GM15510 (cell line): ENCODE results near the gene C10orf71.

Experiments
- POLR2A ChIP-seq: IDR thresholded peaks from 3 replicates; pipeline ENCODE4 v1.6.1; 2011; ENCODE audit warnings: borderline replicate concordance; ENCODE audit not compliant: insufficient read length; ENCODE audit errors: extremely low read depth

C10orf71 gene

DNA sequence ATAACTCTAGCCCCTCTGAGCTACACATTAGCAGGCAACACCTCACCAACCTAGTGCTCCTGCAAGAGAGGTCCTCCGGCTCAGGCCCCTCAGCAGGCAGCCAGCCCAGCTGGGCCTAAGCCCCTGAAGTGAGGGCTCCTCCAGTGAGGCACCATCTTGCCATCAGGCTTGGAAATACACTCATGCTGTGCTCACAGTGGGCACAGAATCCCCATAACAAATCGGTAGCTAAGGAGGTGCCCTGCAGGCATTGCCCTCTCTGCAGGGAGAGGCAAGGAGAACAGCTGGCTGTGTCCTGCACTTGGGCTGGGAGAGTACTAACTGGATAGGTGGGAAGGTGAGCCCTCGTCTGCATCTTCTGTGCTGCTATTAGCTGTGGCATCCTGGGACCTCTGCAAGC lies 3.7 kb upstream of the C10orf71 start:
- no peak for TF ChIP-seq POLR2A

GRCh38 chr10:49296382-49296781 lies 2.6 kb upstream of the C10orf71 start:
- no peak for TF ChIP-seq POLR2A

DNA sequence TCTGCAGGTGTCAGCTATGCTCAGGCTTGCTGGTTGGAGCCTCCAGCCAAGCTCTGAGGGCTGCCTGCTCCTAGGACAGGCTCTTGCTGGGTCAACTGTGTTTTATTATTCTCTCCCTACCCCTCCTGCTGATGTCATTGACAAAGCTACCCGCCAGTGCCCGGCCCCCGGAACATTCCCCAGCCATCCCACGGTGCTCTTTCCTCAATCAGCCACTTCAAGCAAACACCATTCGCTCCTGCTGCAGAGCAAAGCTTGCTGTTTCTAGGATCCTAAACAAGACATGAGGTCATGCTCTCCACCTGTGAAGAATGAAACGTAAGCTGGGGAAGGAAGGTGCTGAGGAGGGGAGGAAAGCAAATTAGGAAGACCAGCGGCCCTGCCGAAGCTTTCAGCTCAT lies 2.1 kb upstream of the C10orf71 start:
- no peak for TF ChIP-seq POLR2A

DNA sequence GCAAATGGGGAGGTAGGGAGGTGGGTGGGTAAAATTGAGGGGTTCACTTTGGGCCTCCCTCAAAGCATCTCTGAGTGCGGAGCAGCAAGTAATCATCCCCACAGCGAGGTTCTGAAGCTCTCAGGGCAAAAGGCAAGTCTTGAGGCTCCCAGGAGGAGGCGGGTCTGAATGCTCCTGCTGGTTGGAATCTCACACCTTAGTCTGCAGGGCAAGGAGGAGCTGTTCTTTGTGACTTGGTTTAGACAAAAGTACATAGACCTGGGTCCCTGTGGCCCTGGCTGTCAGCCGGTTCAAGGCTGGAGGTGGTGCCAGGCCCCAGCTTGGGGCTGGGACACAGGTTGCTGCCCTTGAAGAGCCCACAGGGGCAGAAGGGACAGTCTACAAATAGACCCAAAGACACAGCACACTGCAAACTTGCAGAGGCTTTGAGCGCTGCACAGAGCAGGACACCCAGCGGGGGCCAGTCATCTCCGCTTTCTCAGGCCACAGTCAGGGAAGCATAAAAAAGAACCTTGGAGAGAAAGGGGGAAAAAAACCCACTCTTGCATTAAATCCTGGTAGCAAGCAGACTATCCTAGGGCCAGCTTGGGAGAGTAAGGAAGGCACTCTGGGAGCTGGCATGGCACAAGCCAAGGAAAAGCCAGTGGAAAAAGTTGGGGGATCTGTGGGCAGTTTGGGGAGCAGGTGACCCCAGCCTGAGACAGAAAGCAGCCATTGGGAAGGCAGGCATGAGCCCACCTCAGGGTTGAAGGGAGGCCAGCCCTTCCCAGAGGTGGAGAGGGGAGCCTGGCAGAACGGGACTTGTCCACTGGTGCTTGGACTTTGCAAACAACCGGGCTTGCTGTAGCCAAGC lies 926 bp upstream of the C10orf71 start:
- TF ChIP-seq POLR2A, result no peak

DNA sequence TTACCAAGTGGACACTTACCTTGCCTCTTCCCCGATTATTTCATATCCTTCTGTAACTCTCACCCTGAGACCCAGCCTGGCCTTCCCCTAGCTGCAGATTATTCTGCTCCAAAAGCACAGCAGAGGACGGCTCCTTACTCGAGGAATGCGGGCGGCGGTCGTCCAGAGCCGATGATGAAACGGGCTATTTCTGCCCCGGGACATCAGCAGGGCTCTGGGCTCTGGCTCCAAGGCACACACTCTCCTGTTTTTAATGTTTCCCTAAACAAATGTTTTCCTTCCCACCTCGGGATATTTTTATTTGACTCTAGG lies 343 bp upstream of the C10orf71 start:
- TF ChIP-seq POLR2A, result no peak

DNA sequence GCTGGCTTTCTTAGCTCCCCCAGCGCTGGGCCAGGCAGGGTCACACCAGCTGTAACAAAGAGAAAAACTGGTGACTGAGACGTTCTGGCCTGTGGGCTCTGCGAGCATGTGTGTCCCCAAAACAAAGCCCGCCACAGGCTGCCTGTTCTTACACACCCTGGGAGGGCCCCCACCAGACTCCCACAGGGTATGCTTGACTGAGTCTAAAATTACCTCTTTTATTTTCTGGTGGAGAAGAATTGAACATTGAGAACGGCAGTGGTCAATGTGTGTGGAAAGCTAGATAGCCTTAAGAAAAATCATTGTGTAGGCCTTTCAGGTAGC lies 808 bp downstream of the C10orf71 start:
- no peak for TF ChIP-seq POLR2A

- TF ChIP-seq POLR2A, result no peak
Observed at GRCh38 chr10:49300140-49300974, 1.4 kb downstream of the C10orf71 start.

GRCh38 chr10:49301302-49301701 lies 2.3 kb downstream of the C10orf71 start:
- no peak for TF ChIP-seq POLR2A

DNA sequence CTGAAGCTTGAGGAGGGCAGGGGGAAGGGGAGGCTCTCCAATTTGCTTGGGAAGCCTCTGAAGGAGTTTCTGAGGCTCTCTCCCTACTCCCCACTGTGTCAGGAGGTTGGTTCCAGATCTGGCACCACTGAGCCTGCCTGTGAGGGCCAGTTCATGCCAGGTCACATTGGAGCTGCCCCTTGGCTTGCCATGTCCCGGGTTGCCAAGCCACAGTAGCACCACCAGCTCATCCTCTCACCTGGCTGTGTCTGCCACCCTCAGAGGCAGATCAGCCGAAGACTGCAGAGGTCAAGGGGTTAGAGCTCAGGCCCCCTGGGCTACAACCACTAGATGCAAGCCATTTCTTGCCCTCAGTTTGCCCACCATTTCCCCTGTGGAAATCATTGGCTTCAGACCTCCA lies 3.1 kb downstream of the C10orf71 start:
- TF ChIP-seq POLR2A, result no peak

DNA sequence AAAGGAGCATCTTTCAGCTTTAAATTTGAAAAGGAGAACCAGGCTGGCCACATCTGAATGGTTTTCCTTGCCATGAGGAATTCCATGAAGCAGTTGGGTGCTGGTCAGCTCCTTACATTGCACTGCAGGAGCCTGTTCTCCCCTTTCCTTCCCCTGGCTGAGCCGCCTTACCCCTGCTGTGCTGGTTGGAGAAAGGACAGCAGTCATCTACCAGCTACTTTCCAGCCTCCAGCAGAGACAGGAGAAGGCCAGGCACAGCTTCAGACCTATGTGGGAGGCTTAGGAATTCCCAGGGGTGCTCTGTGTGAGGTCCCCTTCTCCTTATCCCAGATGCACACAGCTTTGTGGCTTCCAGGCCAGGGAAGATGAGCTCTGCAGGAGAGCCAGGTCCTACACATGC lies 4.7 kb downstream of the C10orf71 start:
- no peak for TF ChIP-seq POLR2A

DNA sequence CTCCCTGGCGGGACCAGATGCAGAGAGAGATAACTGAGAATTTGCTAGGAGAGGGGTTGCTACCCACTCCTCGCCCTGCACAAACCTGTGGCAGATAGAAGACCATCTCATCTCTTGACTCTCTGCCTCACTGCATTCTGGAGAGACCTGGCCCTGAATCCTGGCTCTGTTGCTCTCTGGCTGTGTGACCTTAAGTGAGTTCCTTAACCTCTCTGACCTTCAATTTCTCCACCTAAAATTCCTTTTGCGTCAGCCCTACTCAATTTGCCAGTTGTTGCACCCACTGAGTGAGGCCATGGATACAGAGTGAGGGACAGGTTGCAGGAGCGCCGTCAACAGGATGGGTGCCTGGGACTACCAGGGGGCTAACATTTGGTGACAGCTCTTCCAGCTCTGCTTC lies 5.2 kb downstream of the C10orf71 start:
- TF ChIP-seq POLR2A, result no peak

GRCh38 chr10:49307921-49308320 lies 9.0 kb downstream of the C10orf71 start:
- TF ChIP-seq POLR2A, result no peak

DNA sequence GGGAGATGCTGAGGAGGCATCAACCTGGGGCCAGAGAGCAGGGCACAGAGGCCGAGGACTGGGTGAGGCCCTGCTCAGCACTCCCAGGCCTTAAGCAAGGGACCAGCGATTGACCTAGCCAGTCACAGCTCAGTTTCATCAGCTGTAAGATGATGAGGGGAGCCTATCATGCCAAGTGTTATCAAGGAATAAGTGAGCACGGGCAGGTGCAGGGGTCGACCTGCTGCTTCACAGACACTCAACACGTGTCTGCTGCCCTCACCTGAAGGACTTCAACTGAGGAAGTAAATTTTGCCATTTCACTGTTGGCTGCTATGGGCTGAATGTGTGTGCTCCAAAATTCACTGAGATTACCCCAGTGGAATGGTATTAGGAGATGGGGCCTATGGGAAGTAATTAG lies 9.9 kb downstream of the C10orf71 start:
- TF ChIP-seq POLR2A, result no peak

GRCh38 chr10:49309691-49310411 lies 10.9 kb downstream of the C10orf71 start:
- no peak for TF ChIP-seq POLR2A

GRCh38 chr10:49310460-49310859 lies 11.5 kb downstream of the C10orf71 start:
- no peak for TF ChIP-seq POLR2A
